RCC 7860 (cell line): ENCODE measurements around the gene PQBP1.
A peak's percentile ranks its signal among the peaks of the same experiment; 100 is the strongest.

Experiments used
- DNase-seq: peaks from one replicate; pipeline ENCODE4 v3.0.0-alpha.2; 2015; ENCODE audit warnings: low spot score
- FAIRE-seq: peaks from 2 replicates; lab custom pipeline; 2012; peaks lifted over from hg19 to GRCh38; lab: Jason Lieb, UNC

PQBP1 gene

GRCh38 chrX:48919947-48920717, 22.4 kb downstream of the PQBP1 start:
- FAIRE-seq (no peak), DNase-seq (no peak)

DNA sequence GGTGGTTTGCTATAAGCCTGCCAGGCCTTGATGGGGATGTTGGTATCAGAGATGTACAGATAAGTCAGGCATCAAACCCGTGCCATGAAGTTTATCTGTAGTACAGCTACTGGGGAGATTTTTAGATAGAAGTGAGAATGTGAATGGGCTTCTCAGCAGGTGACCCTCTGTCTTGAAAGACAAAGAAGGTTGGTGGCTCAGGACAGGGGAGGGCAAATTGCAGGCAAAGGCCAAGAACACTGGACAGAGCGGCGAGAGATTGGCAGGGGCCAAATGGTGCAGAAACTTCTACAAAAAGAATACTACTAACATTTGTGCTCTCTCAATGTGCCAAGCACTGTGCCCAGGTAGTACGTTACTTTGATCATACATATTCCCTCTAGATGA, 23.0 kb downstream of the PQBP1 start:
- FAIRE-seq, result no peak
- no peak for DNase-seq

GRCh38 chrX:48923771-48924170, 26.0 kb downstream of the PQBP1 start:
- FAIRE-seq (no peak), DNase-seq (no peak)

GRCh38 chrX:48924270-48924669, 26.5 kb downstream of the PQBP1 start:
- no peak for DNase-seq
- FAIRE-seq, result no peak

DNA sequence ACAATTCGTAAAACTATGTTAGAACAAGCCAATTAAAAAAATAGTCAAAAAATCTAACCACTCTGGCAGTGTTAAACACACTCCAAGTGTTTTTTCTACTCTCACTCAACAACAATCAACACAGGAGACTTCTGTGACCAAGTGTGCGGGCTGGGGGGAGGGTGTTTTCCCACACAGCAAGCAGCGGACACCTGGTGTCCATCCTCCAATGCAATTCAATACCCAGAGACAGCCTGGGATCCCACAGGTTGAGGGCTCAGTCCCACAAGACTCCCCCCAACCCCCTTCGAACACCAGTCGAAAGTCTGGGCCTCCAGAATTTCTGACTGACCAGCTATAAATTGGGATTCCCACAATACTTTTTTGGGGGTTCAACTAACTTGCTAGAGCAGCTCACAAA, 29.4 kb downstream of the PQBP1 start:
- FAIRE-seq (no peak), DNase-seq (no peak)

- FAIRE-seq, result no peak
- no peak for DNase-seq
These were observed 30.1 kb downstream of the PQBP1 start for GRCh38 chrX:48927736-48928382.

- FAIRE-seq, result no peak
These were observed 36.0 kb downstream of the PQBP1 start for GRCh38 chrX:48933757-48934156.

GRCh38 chrX:48934581-48935300, 37.0 kb downstream of the PQBP1 start:
- DNase-seq, result no peak
- no peak for FAIRE-seq

More at GRCh38 chrX:48933757-48934156, 36.0 kb downstream of the PQBP1 start:
- DNase-seq, result no peak

GRCh38 chrX:48935301-48935670, 37.6 kb downstream of the PQBP1 start:
- FAIRE-seq, result no peak

GRCh38 chrX:48936429-48937053, 38.8 kb downstream of the PQBP1 start:
- no peak for DNase-seq
- no peak for FAIRE-seq

More at GRCh38 chrX:48935301-48935670, 37.6 kb downstream of the PQBP1 start:
- DNase-seq, result no peak

DNA sequence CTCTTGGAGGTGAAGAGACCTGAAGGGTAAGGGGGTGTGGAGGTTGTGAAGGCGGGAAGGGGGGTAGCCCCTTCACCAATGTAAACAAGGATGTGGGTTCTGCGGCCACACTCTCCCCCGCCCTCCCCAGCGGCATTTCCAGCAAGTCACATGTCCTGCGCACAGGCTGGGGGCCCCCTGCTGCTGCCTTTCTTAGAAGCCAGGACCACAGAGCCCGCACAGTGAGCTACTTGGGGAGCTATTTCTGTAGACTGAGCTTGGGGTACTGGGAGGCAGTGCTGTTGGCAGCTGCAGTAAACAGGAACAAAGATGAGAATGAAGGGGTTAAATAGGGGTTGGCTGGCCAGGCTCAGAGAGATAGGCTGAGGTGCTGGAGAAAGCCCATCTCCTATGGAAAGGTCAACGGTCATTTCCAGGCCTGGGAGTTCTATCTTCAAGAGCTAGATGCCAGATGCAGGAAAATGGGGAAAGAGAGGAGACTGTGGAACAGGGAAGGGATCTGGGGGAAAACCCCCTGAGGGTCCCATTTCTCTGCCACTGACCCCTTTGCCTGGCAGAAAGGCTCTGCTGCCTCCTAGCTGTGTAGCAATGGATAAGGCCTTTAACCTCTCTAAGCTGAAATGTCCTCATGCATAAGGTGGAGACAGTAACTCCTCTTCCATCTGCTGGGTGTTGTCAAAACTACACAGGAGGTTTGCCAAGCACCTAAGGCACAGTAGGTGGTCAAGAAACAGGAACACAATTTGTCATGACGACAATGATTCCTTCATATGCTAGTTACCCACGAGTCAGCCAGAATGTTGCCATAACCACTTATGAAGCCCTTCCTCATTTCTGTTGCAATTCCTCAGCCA, 39.6 kb downstream of the PQBP1 start:
- DNase-seq (no peak), FAIRE-seq (no peak)

DNA sequence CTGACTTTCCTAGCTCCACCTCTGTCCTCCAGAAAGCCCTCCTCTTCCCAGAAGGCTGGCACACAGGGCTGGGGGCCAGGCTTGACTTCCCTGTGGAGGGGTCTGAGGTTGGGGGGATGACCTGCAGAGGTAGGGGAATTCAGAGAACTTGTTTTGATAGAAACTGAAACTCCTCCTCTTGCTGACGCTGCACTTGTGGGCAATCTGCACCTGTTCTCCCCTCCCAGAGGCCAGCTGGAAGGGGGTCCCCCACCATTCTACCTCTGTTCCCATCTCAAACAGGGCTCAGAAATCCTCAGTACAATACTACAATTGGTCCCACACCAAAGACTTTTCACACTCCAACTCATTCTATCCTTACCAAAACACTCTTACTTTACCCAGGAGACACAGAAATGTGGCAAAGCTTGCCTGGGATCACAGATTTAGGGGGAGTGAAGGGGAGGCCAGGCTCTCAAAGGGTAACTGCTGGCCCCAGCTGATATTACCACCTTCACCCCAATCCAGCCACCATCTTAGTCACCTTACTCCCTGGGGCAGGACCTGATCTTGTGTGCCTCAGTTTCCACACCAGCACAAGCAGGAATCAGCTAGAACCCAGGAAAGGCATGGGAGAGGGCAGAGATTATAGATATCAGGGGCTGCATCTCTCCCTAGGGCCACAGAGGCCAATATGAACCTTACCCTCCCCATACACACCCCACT, 41.1 kb downstream of the PQBP1 start:
- DNase-seq (no peak), FAIRE-seq (no peak)

GRCh38 chrX:48939524-48940228, 41.9 kb downstream of the PQBP1 start:
- FAIRE-seq, result no peak
- DNase-seq, result no peak

DNA sequence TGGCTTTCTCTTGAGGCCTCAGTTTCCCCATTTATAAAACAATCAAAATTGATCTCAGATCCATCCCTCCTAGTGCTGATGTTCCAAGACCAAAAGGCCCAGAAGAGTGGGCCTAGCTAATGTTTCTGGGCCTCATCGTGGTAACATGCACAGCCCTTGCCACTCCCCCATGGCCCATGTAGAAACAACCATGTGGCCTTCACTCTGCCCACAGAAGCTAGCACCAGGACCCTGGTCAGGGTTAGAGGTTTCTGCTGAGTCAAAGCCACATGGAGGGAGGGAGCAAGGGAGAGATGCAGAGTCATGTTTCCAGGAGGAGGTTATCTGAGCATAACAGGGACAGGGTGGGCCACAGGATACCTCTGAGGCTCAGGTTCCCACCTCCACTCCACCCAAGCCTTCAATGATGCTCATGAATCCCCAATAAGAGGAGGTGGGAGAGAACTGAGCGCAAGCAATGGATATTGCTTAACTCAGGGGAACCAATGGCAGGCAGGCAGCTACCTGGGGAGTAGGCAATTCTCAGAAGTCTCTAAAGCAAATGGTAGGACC, 42.8 kb downstream of the PQBP1 start:
- no peak for FAIRE-seq
- no peak for DNase-seq

DNA sequence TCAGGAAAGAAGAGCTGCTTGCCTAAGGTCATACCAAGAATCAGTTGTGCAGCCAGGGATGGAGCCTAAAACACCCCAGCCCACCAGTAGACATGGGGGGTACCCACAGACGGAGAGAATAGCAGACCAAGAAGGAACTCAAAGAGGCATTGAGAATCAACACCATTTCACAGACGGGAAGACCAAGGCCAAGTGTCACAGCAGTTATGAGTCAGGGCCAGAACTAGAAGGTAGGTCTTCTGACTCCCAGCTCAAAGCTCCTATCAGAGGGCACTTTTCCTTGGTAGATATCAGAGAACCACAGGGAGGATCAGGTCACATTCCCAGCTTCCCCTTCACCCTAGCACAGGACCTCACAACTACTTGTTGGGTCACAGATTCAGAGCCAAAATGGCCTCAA, 45.2 kb downstream of the PQBP1 start:
- no peak for FAIRE-seq
- no peak for DNase-seq

GRCh38 chrX:48945517-48946348, 48.0 kb downstream of the PQBP1 start:
- DNase-seq (peak; percentile 22), FAIRE-seq (peak; percentile 58)

DNA sequence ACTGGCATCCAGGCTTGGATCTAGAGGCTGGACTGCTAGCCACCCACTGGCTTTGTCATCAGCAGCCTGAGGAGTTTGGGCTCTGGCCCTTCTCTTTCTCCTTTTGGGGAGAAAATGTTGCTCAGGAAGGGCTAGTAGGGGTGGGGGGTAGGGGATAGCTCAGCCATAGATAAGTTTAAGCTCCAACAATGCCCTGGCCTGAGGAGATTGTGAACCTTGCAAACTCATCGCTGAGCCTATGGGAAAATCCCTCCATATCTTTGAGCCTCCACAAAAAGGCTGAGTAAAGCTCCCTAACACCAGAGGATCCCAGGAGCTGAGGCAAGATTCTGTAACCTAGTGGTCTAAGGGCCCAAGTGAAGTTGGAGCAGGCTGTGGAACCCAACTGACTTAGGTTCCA, 50.9 kb downstream of the PQBP1 start:
- no peak for FAIRE-seq
- no peak for DNase-seq
